NCI-H526 (cell line): ENCODE measurements around the gene XRN1.
"Not testable (repeated sequence)": the region's sequence is repeated elsewhere in the genome, so short reads cannot be mapped to it uniquely, and the experiment has no call there.

Experiments used
- DNase-seq, 2 experiments: peaks; one replicate each; lab custom pipeline; 2025; lab: John Stamatoyannopoulos, UW

The XRN1 gene, protein sequence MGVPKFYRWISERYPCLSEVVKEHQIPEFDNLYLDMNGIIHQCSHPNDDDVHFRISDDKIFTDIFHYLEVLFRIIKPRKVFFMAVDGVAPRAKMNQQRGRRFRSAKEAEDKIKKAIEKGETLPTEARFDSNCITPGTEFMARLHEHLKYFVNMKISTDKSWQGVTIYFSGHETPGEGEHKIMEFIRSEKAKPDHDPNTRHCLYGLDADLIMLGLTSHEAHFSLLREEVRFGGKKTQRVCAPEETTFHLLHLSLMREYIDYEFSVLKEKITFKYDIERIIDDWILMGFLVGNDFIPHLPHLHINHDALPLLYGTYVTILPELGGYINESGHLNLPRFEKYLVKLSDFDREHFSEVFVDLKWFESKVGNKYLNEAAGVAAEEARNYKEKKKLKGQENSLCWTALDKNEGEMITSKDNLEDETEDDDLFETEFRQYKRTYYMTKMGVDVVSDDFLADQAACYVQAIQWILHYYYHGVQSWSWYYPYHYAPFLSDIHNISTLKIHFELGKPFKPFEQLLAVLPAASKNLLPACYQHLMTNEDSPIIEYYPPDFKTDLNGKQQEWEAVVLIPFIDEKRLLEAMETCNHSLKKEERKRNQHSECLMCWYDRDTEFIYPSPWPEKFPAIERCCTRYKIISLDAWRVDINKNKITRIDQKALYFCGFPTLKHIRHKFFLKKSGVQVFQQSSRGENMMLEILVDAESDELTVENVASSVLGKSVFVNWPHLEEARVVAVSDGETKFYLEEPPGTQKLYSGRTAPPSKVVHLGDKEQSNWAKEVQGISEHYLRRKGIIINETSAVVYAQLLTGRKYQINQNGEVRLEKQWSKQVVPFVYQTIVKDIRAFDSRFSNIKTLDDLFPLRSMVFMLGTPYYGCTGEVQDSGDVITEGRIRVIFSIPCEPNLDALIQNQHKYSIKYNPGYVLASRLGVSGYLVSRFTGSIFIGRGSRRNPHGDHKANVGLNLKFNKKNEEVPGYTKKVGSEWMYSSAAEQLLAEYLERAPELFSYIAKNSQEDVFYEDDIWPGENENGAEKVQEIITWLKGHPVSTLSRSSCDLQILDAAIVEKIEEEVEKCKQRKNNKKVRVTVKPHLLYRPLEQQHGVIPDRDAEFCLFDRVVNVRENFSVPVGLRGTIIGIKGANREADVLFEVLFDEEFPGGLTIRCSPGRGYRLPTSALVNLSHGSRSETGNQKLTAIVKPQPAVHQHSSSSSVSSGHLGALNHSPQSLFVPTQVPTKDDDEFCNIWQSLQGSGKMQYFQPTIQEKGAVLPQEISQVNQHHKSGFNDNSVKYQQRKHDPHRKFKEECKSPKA (N-terminal part only)

GRCh38 chr3:142447852-142448823 is at the start of gene XRN1:
XRN1 (minus strand) TSS chr3:142448037; CDS start chr3:142447944, 93 bp downstream.
- peak; percentile 73 to 96 for DNase-seq

DNA sequence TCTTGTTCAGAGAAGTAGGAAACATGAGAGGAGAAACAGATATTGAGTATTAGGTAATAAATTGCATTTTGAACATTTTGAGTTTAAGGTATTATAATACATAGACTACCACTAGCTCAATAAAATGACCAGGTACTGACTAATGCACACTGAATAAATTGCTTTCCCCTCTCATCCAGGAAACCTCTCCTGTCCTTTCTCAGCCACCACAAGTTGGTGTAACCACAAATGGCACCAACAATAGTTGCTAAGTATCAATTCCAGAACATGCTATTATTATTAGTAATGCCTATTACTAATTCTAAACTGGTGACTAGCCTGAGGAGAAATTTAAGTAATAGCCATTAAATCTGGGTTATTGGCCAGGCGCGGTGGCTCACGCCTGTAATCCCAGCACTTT is 47.3 kb upstream of the XRN1 start:
- DNase-seq: no peak

GRCh38 chr3:142492184-142492583 is 44.3 kb upstream of the XRN1 start:
- no peak for DNase-seq

DNA sequence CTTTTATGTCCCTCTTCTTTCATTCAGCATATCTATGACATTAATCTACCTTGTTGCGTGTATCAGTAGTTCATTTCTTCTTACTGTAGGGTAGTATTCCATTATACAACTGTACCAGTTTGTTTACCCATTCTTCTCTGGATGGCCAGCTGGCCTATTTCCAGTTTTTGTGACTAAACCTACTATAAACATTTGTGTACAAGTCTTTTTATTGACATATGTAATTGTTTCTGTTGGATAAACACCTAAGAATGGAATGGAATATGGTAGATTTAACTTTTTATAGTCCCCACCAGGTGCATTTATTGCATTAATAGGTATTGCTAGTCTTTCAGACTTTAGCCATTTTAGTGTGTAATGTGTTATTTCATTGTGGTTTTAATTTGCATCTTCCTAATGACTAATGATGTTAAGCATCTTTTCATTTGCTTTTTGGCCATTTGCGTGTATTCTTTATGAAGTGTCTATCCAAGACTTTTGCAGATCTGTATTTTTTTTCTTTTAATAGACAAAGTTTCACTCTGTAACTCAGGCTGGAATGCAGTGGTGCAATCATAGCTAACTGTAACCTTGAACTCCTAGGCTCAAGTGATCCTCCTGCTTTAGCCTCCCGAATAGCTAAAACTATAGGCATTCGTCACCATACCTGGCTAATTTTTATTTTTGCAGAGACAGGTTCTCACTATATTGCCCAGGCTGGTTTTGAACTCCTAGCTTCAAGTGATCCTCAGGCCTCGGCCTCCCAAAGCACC is 41.9 kb upstream of the XRN1 start:
- DNase-seq: no peak

GRCh38 chr3:142484912-142485435 is 37.1 kb upstream of the XRN1 start:
- no peak for DNase-seq

- no peak for DNase-seq
Observed at GRCh38 chr3:142481196-142481595, 33.4 kb upstream of the XRN1 start.

DNA sequence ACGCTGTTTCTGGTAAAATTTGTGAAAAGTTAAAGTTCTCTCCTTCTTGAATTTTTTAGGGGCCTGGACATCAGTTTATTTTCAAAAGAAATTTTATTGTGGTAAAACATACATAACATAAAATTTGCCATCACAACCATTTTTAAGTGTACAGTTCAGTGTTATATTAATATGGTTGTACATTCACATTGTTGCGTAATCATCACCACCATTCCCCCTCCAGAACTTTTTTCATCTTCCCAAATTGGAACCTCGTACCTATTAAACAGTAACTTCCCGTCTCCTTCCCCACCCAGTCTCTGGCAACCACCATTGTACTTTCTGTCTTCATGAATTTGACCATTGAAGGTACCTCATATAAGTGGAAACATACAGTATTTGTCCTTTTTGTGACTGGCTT is 23.0 kb upstream of the XRN1 start:
- DNase-seq: no peak

- DNase-seq: no peak
Observed at GRCh38 chr3:142468456-142468855, 20.6 kb upstream of the XRN1 start.

DNA sequence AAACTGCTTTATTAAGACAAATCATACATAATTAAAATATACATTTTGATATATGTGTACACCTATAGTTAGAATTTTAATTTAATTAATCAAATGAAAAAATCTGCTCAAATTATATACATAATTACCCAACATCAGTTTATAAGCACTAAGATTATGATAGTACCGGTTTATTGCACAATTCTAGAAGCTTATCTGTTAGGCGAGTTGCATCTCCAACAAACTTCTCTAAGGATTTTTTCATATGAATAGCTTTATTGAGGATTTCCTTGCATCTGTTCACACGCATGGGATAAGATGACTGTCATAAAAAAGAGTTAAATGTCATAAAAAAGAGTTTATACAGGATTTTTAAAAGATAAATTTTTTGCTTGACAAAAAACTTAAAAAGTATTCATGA is 19.9 kb upstream of the XRN1 start:
- no peak for DNase-seq

DNA sequence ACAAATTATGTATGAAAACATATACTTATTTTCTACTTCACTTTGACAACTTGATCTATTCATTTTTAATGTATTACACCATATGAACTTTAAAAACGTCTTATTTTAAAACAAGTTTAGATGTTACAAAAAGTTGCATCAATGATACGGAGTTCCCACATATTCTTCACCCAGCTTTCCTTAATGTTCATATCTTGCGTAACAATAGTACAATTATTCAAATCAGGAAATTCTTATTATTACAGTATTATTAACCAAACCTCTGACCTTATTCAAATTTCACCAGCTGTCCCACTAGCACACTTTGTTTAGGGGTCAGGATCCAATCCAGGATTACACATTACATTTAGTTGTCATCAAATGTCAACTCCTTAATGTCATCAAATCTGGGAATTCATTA is 12.9 kb upstream of the XRN1 start:
- DNase-seq: no peak

- DNase-seq: no peak
Observed at GRCh38 chr3:142459929-142460328, 12.1 kb upstream of the XRN1 start.

GRCh38 chr3:142459096-142459495 is 11.3 kb upstream of the XRN1 start:
- no peak for DNase-seq

DNA sequence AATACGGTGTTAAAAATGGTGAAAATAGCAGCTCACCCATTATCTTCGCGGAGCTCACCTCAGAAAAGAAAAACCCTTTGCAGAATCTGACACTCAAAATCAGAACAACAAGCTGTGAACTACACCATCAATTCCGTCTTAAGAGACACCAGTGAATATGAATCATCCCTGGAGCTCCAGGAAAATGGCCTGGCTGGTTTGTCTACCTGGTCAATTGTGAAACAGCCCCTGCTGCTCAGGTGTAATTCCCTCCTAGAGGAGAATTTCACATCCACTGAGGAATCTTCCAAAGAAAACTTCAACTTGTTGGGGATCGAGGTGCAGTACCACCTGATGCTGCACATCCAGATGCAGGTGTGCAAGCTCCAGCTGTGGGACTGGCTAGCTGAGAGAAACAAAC is 3.0 kb upstream of the XRN1 start:
- DNase-seq: no peak

DNA sequence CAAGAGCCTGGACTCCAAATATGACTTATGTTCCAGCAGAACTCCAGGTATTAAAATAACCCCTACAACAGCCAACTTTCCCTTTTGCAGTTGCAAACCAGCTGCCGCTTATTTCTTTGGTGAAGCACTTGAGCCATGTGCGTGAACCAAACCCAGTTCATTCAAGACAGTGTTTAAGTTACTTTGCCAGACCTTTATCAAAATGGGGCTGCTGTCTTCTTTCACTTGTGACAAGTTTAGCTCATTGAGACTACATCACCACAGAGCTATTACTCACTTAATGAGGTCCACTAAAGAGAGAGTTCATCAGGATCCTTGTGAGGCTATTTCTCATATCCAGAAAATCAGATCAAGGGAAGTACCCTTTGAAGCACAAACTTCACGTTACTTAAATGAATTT is 2.4 kb upstream of the XRN1 start:
- DNase-seq: peak in 1 of 2 experiments; percentile 34

GRCh38 chr3:142447301-142447851 is 461 bp downstream of the XRN1 start:
- DNase-seq: peak; percentile 53 to 65

DNA sequence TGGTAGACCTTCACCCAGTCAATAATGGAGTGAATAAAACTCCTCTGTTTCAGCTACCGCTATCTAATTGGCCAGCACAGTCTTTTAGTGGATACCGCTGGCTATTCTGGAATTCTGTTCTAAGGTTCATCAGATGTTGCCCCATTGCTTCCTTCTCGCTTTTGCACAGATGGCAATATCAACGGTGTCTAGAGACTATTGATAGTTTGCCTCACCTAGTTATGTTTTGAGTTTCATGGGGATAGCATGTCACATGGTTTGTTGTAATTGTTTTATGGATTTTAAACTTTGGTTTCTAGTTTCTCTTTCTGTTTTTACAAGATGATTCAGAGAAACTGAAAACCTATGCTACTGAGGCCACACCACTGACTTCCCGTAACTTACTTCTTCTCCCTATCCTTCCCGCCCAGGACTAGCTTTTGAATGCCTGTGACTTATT is 2.0 kb downstream of the XRN1 start:
- DNase-seq: no peak

- no peak for DNase-seq
Observed at GRCh38 chr3:142444343-142444742, 3.5 kb downstream of the XRN1 start.

GRCh38 chr3:142443060-142443459 is 4.8 kb downstream of the XRN1 start:
- not testable (repeated sequence) for DNase-seq

- DNase-seq: not testable (repeated sequence)
Observed at GRCh38 chr3:142439499-142440220, 8.2 kb downstream of the XRN1 start.
